Gastrocnemius medialis (tissue), 4 donors: ENCODE data around the gene HSPB2. TPM values are rescaled to one million over a fixed set of nuclear protein-coding genes. Genes with fewer than 3 reads are reported as not detected.
A peak's percentile ranks its signal among the peaks of the same experiment; 100 is the strongest.

Source experiments
- ATAC-seq, 2 donors: fragments of 150-250 bp; one replicate each; pipeline ENCODE4 v1.9.1; 2016
- DNase-seq, 2 donors: peaks; one replicate each; pipeline ENCODE4 v3.0.0-alpha.2; 2019
- H3K27ac ChIP-seq, 4 donors: fragments of 200-600 bp; sonication (generic); 1 replicate in 1 of 4; 2 replicates in 3 of 4; pipeline ENCODE4 v1.5.1; 2016 to 2018; ENCODE audit warnings: mild to moderate bottlenecking in 2 of 4, moderate library complexity in 1 of 4
- H3K27me3 ChIP-seq, 3 donors: fragments of 200-600 bp; sonication (generic) in 2 of 3; 1 replicate in 1 of 3; 2 replicates in 2 of 3; pipeline versions ENCODE4 v1.5.1 to v1.6.0; 2016 to 2019; ENCODE audit warnings: mild to moderate bottlenecking in 1 of 3, moderate library complexity in 1 of 3
- H3K36me3 ChIP-seq, 2 donors: fragments of 200-600 bp; sonication (generic) in 1 of 2; one replicate each; pipeline ENCODE4 v1.5.1; 2017 to 2018
- H3K4me1 ChIP-seq, 2 donors: fragments of 200-600 bp; sonication (generic) in 1 of 2; one replicate each; pipeline ENCODE4 v1.5.1; 2016 to 2017; ENCODE audit warnings: mild to moderate bottlenecking in 2 of 2
- H3K4me3 ChIP-seq, 4 donors: fragments of 200-600 bp; sonication (generic) in 3 of 4; 1 replicate in 1 of 4; 2 replicates in 3 of 4; pipeline ENCODE4 v1.5.1; 2016 to 2019; ENCODE audit warnings: mild to moderate bottlenecking in 2 of 4
- H3K9me3 ChIP-seq, 3 donors: fragments of 200-600 bp; sonication (generic) in 2 of 3; 1 replicate in 1 of 3; 2 replicates in 2 of 3; pipeline ENCODE4 v1.5.1; 2016 to 2019
- CTCF ChIP-seq, 5 experiments: fragments of 450-650 bp in 3 of 5; fragments of 200-600 bp in 2 of 5; sonication (generic) in 2 of 5; IDR thresholded peaks in 4 of 5; conservative IDR thresholded peaks in 1 of 5; 1 replicate in 4 of 5; 2 replicates in 1 of 5; pipeline ENCODE4 v1.5.1; 2016 to 2019; ENCODE audit warnings: antibody characterized with exemption in 5 of 5, mild to moderate bottlenecking in 3 of 5, moderate library complexity in 3 of 5
- POLR2A ChIP-seq, 2 donors: fragments of 450-650 bp; IDR thresholded peaks; one replicate each; pipeline ENCODE4 v1.6.1; 2017; ENCODE audit warnings: antibody characterized with exemption in 2 of 2, mild to moderate bottlenecking in 2 of 2, moderate library complexity in 2 of 2
- in situ Hi-C, 4 donors: fragments of 200-750 bp; cut with MboI; loops; one replicate each; pipeline versions ENCODE4 v1.15.0 to v1.8.0; 2017; ENCODE audit warnings: low sequenced_read_pairs in 4 of 4
- intact Hi-C: fragments of 100-400 bp; cut with DNase I; formaldehyde crosslinking; loops from one replicate; pipeline ENCODE4 v1.15.1; 2023; ENCODE audit warnings: low total_unique reads
- total RNA-seq, 4 donors: library from RNA; depleted of rRNA; stranded (reverse); fragments of >200 nt; gene quantifications; one replicate each; pipeline versions ENCODE4 v1.1.0 to v1.2.3, GENCODE V29; 2016

HSPB2 gene
- total RNA-seq, 4 donors from 2014 or later = 0.41 to 4.6 (median 2.4) TPM

GRCh38 chr11:111917312-111917711, 4.8 kb downstream of the HSPB2 start:
- Histone ChIP-seq H3K4me1 (peaks cover 51 to 60% of the 10 kb centered on the region in 2 donors), H3K27me3 (no peaks in the 10 kb centered on the region), H3K9me3 (no peaks in the 10 kb centered on the region), H3K36me3 (no peaks in the 10 kb centered on the region), H3K4me3 (no peak overlapping the region), H3K27ac (peak overlapping the region; percentile 91 to 94 (median 92))
- intact Hi-C loops (no loop called here), in situ Hi-C loops (no loop called here)
- DNase-seq (no peak), ATAC-seq (no peak)
- TF ChIP-seq CTCF (IDR thresholded peaks at IDR 0.05 in 4 of 5, conservative IDR thresholded peaks at IDR 0.05 in 1 of 5) (no peak), POLR2A (IDR thresholded peaks at IDR 0.05) (no peak)

- Histone ChIP-seq H3K27ac (peak overlapping the region; percentile 91 to 94 (median 92)), H3K4me1 (peaks cover 50 to 64% of the 10 kb centered on the region in 2 donors), H3K4me3 (no peak overlapping the region), H3K9me3 (no peaks in the 10 kb centered on the region), H3K36me3 (no peaks in the 10 kb centered on the region), H3K27me3 (no peaks in the 10 kb centered on the region)
- intact Hi-C loops = no loop called here
- DNase-seq (no peak), ATAC-seq (no peak)
- TF ChIP-seq POLR2A (IDR thresholded peaks at IDR 0.05) = no peak
- TF ChIP-seq CTCF (IDR thresholded peaks at IDR 0.05 in 4 of 5, conservative IDR thresholded peaks at IDR 0.05 in 1 of 5) = no peak
- in situ Hi-C loops = no loop called here
Measured at GRCh38 chr11:111917788-111918187, 5.3 kb downstream of the HSPB2 start.

- in situ Hi-C loops = no loop called here
- H3K27ac ChIP-seq = peak within 1 kb of the TSS; percentile 91 to 94 (median 92)
- TF ChIP-seq CTCF (IDR thresholded peaks at IDR 0.05 in 4 of 5, conservative IDR thresholded peaks at IDR 0.05 in 1 of 5) (no peak), POLR2A (IDR thresholded peaks at IDR 0.05) (peak; percentile 44 to 47)
- H3K27me3 ChIP-seq = no peaks in the 10 kb centered on the region
- no peaks in the 10 kb centered on the region for H3K36me3 ChIP-seq
- peaks cover 53 to 68% of the 10 kb centered on the region in 2 donors for H3K4me1 ChIP-seq
- intact Hi-C loops = no loop called here
- no peaks in the 10 kb centered on the region for H3K9me3 ChIP-seq
- peak; percentile 75 to 90 for DNase-seq
- peak; percentile 77 to 89 for ATAC-seq
- peak within 1 kb of the TSS; percentile 36 to 45 (median 42) for H3K4me3 ChIP-seq
Measured at GRCh38 chr11:111918390-111919256, 6.1 kb downstream of the HSPB2 start, which contains the start of gene C11orf52. Gene C11orf52, plus strand, starts transcription at chr11:111918913. Its CDS starts 60 bp downstream, at chr11:111918973.

- H3K36me3 ChIP-seq = no peaks in the 10 kb centered on the region
- H3K9me3 ChIP-seq = no peaks in the 10 kb centered on the region
- intact Hi-C loops (no loop called here), in situ Hi-C loops (no loop called here)
- H3K4me1 ChIP-seq = peaks cover 65 to 79% of the 10 kb centered on the region in 2 donors
- H3K4me3 ChIP-seq = no peak overlapping the region
- H3K27me3 ChIP-seq = no peaks in the 10 kb centered on the region
- TF ChIP-seq POLR2A (IDR thresholded peaks at IDR 0.05) (no peak), CTCF (IDR thresholded peaks at IDR 0.05 in 4 of 5, conservative IDR thresholded peaks at IDR 0.05 in 1 of 5) (no peak)
- no peak for DNase-seq
- no peak for ATAC-seq
- H3K27ac ChIP-seq = peak overlapping the region; percentile 91 to 94 (median 92)
Measured at GRCh38 chr11:111920908-111921307, 8.4 kb downstream of the HSPB2 start.
